ENCODE measurements around the gene ZBTB49. TPM values are rescaled to one million over a fixed set of nuclear protein-coding genes. Genes with fewer than 3 reads are reported as not detected.

ZBTB49 gene
- total and polyA plus RNA-seq, 2 of the 4 experiments (the other 2 are of a cell fraction) = 3.2 to 4.8 TPM

GRCh38 chr4:4325321-4325720 is 35.3 kb downstream of the ZBTB49 start:
- Histone ChIP-seq H3K36me3 (ENCODE audit: control insufficient read depth, insufficient read depth, low read length) (peaks cover 20% of the 10 kb centered on the region), H3K14ac (replicated peaks; ENCODE audit: low read depth, low read length) (no peak overlapping the region), H3K18ac (ENCODE audit: low read depth, low read length) (no peak overlapping the region), H3K9ac (ENCODE audit: low read depth, low read length) (no peak overlapping the region), H2BK20ac (ENCODE audit: low read depth, low read length) (no peak overlapping the region), H2AK5ac (ENCODE audit: low read depth, low read length) (peak overlapping the region; percentile 14; the same call in 1 of the 2 replicates), H2BK120ac (ENCODE audit: low read depth, low read length) (no peak overlapping the region), H3K56ac (ENCODE audit: extremely low read depth, insufficient read depth, low read length) (no peak overlapping the region), H3K4ac (ENCODE audit: low read depth, low read length) (no peak overlapping the region; the same call in 1 of the 2 replicates), H3K4me3 (ENCODE audit: insufficient read depth, low read depth, low read length) (no peak overlapping the region), H4K20me1 (ENCODE audit: insufficient read depth, low read length) (no peaks in the 10 kb centered on the region), H4K8ac (ENCODE audit: low read depth in 2 of 2, low read length in 2 of 2) (no peak overlapping the region), H2BK15ac (ENCODE audit: low read depth, low read length) (no peak overlapping the region; the same call in 2 of the 3 replicates), H3K79me1 (ENCODE audit: low read depth in 1 of 2, low read length in 2 of 2) (no peaks in the 10 kb centered on the region), H3K4me1 (ENCODE audit: control insufficient read depth, insufficient read depth, low read length) (peaks cover 5% of the 10 kb centered on the region; the same call in 1 of the 2 replicates), H3K23ac (ENCODE audit: low read depth, low read length) (no peak overlapping the region), H2BK5ac (ENCODE audit: low read depth, low read length, poor library complexity, severe bottlenecking) (no peak overlapping the region), H3K27me3 (ENCODE audit: control insufficient read depth, insufficient read depth, low read length) (no peaks in the 10 kb centered on the region; the same call in 1 of the 2 replicates), H4K5ac (ENCODE audit: low read depth, low read length) (no peak overlapping the region), H3K4me2 (ENCODE audit: low read depth, low read length) (no peak overlapping the region), H2AK9ac (replicated peaks; ENCODE audit: low read depth, low read length, poor library complexity) (peak overlapping the region; percentile 59), H2AFZ (replicated peaks; ENCODE audit: low read length, poor library complexity) (no peak overlapping the region), H3K9me1 (ENCODE audit: insufficient read depth, low read length) (peaks cover 14% of the 10 kb centered on the region; the same call in 1 of the 2 replicates), H3K27ac (ENCODE audit: insufficient read depth, low read length) (no peak overlapping the region), H3K9me3 (ENCODE audit: control insufficient read depth, insufficient read depth, low read length) (no peaks in the 10 kb centered on the region), H4K91ac (ENCODE audit: insufficient read depth, low read depth, low read length) (no peak overlapping the region)
- 100% methylated on average over 5 of the region's 5 CpGs; no CpG with 5 or more reads in 1 of the 2 experiments for WGBS, 2 experiments (ENCODE audit: extremely low coverage in 2 of 2, insufficient read length in 1 of 2)
- dilution Hi-C loops (cut with HindIII; ENCODE audit: low sequenced_read_pairs, unreplicated experiment) (no loop called here), in situ Hi-C loops (cut with MboI; ENCODE audit: low sequenced_read_pairs) (no loop called here), intact Hi-C loops (cut with micrococcal nuclease) (no loop called here)
- no peak for ATAC-seq (ENCODE audit: low read depth)
- ChIA-PET POLR2A (ENCODE audit: unreplicated experiment) (no interaction called here), CTCF (interaction anchor here (0.6 kb wide), 1 partner anchor 33 kb away, joined by 3 read pairs; no protein-coding TSS in a partner anchor)
- TF ChIP-seq CEBPB (IDR thresholded peaks at IDR 0.05; ENCODE audit: low read depth, low read length) (no peak), POLR2A (IDR thresholded peaks at IDR 0.05; ENCODE audit: low read depth, low read length) (no peak), MAFK (IDR thresholded peaks at IDR 0.05; ENCODE audit: low read depth, low read length) (no peak), USF2 (IDR thresholded peaks at IDR 0.05; ENCODE audit: low read depth, low read length) (no peak), MAZ (IDR thresholded peaks at IDR 0.05; ENCODE audit: borderline replicate concordance, low read depth, low read length) (no peak)
- DNase-seq = no peak
- no TSS peak for BruUV-seq (replicated peaks)

All from IMR-90 (cell line).